NT2/D1 (cell line): ENCODE data around the gene LSMEM2.

Experiments used
- YY1 ChIP-seq: IDR thresholded peaks from 2 replicates; pipeline ENCODE4 v1.6.1; 2011; ENCODE audit not compliant: insufficient read length, insufficient read depth
- ZNF274 ChIP-seq: IDR thresholded peaks from 2 replicates; pipeline ENCODE4 v1.6.1; 2011; ENCODE audit warnings: mild to moderate bottlenecking, low read depth, low read length

GRCh38 chr3:50275996-50276761 is 2.7 kb upstream of the LSMEM2 start:
- TF ChIP-seq ZNF274 (no peak), YY1 (no peak)
